ENCODE measurements around the gene MARCKSL1.
"Not testable (repeated sequence)": the region's sequence is repeated elsewhere in the genome, so short reads cannot be mapped to it uniquely, and the experiment has no call there.

The MARCKSL1 gene

DNA sequence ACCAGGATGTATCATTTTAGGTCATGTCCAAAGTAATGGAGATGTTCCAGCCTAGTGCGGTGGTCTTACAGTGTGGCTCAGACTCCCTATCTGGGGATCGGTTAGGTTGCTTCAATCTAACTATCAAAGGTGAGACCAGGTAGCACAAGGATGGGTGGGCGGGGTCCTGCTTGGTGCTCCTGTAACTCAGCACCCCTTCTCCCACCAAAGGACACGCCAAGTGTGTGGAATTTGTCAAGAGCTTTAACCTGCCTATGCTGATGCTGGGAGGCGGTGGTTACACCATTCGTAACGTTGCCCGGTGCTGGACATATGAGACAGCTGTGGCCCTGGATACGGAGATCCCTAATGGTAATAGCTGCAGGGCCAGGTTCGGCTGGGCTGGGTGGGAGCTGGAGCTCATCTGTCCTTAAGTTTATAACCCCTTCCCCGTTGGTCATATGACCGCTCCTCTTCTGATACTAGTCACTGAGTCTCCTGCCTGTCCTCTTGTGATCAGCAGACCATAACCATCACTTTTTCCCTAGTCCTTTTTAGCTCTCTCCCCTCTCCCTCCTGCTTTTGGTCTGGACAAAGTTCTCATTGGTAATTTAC lies 5.4 kb downstream of the MARCKSL1 start:
- no peaks in the 10 kb centered on the region for H3K9me3 Mint-ChIP-seq
- DNase-seq (no peak), ATAC-seq (no peak)
- no peak overlapping the region for H3K27ac Mint-ChIP-seq
- H3K27me3 Mint-ChIP-seq = no peaks in the 10 kb centered on the region
- H3K4me3 Mint-ChIP-seq = no peak overlapping the region
- peaks cover 22% of the 10 kb centered on the region for H3K4me1 Mint-ChIP-seq
- H3K36me3 Mint-ChIP-seq (ENCODE audit: low read depth) = peaks cover 38% of the 10 kb centered on the region

DNA sequence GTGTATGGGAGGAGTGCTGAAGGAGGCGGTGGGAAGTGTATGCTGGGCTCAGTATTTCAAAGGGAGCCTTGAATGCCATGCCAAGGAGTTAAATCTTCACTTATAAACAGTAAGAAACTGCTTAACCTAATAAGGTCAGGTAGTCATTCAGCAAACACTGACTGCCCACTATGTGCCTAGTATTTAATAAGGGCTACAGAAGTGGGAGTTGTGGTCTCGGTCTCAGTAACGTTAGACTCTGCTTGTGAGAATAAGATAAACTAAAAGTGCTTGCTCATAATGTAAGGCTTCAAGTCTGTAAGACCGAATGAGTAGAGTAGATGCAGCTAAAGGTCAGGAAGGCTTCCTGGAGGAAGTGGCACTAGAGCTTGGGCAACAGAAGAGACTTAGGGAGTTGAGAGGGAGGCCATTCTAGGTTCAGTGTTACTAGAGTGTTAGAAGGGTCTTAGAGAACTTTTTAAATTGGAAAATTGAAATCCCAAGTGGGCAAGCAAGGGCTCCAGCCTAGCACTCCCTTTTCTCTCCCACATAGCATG lies 6.0 kb downstream of the MARCKSL1 start:
- Mint-ChIP-seq H3K4me3 (no peak overlapping the region), H3K27ac (no peak overlapping the region), H3K9me3 (no peaks in the 10 kb centered on the region), H3K4me1 (peaks cover 21% of the 10 kb centered on the region), H3K36me3 (ENCODE audit: low read depth) (peaks cover 43% of the 10 kb centered on the region), H3K27me3 (no peaks in the 10 kb centered on the region)
- DNase-seq (no peak), ATAC-seq (no peak)

GRCh38 chr1:32327204-32327603 lies 8.8 kb downstream of the MARCKSL1 start:
- H3K4me3 Mint-ChIP-seq = no peak overlapping the region
- no peaks in the 10 kb centered on the region for H3K9me3 Mint-ChIP-seq
- ATAC-seq (no peak), DNase-seq (no peak)
- no peaks in the 10 kb centered on the region for H3K27me3 Mint-ChIP-seq
- peaks cover 21% of the 10 kb centered on the region for H3K4me1 Mint-ChIP-seq
- H3K36me3 Mint-ChIP-seq (ENCODE audit: low read depth) = peaks cover 48% of the 10 kb centered on the region
- no peak overlapping the region for H3K27ac Mint-ChIP-seq

- H3K27ac Mint-ChIP-seq = peak overlapping the region; percentile 82
- H3K4me1 Mint-ChIP-seq = peaks cover 36% of the 10 kb centered on the region
- peaks cover 36% of the 10 kb centered on the region for H3K36me3 Mint-ChIP-seq (ENCODE audit: low read depth)
- H3K4me3 Mint-ChIP-seq = no peak overlapping the region
- no peak for DNase-seq
- no peaks in the 10 kb centered on the region for H3K27me3 Mint-ChIP-seq
- H3K9me3 Mint-ChIP-seq = no peaks in the 10 kb centered on the region
- ATAC-seq = peak; percentile 35
Measured at GRCh38 chr1:32321712-32322291, 14.2 kb downstream of the MARCKSL1 start.

DNA sequence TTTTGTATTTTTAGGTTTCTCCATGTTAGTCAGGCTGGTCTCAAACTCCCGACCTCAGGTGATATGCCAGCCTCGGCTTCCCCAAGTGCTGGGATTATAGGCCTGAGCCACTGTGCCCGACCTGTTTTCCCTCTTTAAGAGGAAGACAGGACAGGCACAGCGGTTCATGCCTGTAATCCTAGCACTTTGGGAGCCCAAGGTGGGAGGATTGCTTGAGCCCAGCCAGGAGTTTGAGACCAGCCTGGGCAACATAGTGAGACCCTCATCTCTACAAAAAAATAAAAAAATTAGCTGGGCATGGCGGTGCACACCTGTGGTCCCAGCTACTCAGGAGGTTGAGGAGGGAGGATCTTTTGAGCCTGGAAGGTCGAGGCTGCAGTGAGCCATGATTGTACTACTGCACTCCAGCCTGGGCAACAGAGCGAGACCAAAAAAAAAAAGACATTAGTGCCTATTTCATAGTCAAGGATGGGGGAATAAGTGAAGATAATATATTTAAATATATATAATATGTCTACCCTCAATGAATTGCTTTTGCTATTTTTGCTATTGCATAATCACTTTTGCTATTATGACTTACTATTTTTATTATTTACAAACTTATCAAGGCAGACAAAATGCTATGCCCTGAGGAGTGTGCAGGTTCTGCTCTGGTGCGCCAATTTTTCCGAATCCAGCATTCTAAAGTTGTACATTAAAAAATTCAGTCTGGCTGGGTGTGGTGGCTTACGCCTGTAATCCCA lies 17.7 kb downstream of the MARCKSL1 start:
- ATAC-seq = no peak
- Mint-ChIP-seq H3K27me3 (no peaks in the 10 kb centered on the region), H3K4me3 (no peak overlapping the region), H3K27ac (no peak overlapping the region), H3K9me3 (no peaks in the 10 kb centered on the region), H3K36me3 (ENCODE audit: low read depth) (peaks cover 30% of the 10 kb centered on the region), H3K4me1 (peaks cover 36% of the 10 kb centered on the region)
- DNase-seq = no peak

- no peak for ATAC-seq
- Mint-ChIP-seq H3K9me3 (no peaks in the 10 kb centered on the region), H3K27ac (peak overlapping the region; percentile 61), H3K4me3 (no peak overlapping the region), H3K27me3 (no peaks in the 10 kb centered on the region), H3K36me3 (ENCODE audit: low read depth) (peaks cover 24% of the 10 kb centered on the region), H3K4me1 (peaks cover 30% of the 10 kb centered on the region)
- no peak for DNase-seq
Measured at GRCh38 chr1:32316903-32317277, 19.1 kb downstream of the MARCKSL1 start.

DNA sequence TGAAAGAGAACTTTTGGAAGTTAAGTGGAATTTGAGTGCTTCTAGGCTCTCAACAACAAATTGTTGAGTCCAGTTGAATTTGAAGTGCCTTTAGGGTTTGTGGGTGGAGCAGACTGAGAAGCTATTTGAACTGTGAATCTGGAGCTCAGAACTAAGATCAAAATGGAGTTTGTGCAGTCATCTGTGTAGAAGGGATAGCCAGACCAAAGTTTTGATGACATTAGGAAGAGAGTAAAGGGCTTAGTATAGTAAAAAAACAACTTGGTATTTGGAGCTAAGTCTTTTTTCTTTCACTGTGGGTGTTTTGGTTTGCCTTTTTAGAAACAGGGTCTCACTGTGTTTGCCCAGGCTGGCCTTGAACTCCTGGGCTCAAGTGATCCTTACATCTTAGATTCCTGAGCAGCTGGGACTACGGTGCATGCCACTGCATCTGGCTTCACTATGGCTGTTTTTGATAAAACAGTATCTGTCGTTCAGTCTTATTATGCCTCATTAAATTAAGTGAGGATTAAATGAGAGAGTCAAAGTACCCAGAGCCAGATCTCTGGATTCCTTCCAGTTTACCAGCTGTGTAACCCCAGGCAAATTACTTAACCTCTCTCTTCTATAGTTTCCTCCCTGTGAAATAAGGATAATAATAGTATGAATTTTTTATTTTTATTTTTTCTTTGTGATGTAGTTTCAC lies 24.2 kb downstream of the MARCKSL1 start:
- no peaks in the 10 kb centered on the region for H3K27me3 Mint-ChIP-seq
- no peaks in the 10 kb centered on the region for H3K9me3 Mint-ChIP-seq
- no peak overlapping the region for H3K4me3 Mint-ChIP-seq
- H3K4me1 Mint-ChIP-seq = peaks cover 52% of the 10 kb centered on the region
- peaks cover 17% of the 10 kb centered on the region for H3K36me3 Mint-ChIP-seq (ENCODE audit: low read depth)
- DNase-seq = no peak
- no peak overlapping the region for H3K27ac Mint-ChIP-seq
- no peak for ATAC-seq

DNA sequence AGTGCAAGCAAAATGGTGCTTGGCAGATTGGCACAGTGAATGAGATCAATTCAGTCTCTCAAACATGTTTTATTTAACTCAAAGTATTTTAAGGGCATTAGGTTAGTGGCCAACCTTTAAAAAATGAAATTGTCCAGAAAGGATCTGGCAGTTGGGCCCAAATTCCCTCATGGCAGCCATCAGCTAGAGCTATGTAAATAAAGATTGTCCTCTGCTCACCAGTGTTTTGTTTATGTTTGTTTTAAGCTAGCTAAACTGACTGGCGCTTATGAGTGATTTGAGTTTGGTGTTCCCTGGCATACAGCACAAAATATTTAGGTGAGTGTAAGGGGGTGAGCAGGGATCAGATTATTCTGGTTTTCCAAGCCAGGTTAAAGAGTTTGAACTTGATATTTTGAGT lies 26.1 kb downstream of the MARCKSL1 start:
- Mint-ChIP-seq H3K27me3 (no peaks in the 10 kb centered on the region), H3K4me3 (no peak overlapping the region), H3K27ac (no peak overlapping the region), H3K9me3 (no peaks in the 10 kb centered on the region), H3K4me1 (peaks cover 52% of the 10 kb centered on the region), H3K36me3 (ENCODE audit: low read depth) (peaks cover 27% of the 10 kb centered on the region)
- ATAC-seq (no peak), DNase-seq (no peak)

GRCh38 chr1:32307324-32307723 lies 28.7 kb downstream of the MARCKSL1 start:
- peaks cover 54% of the 10 kb centered on the region for H3K4me1 Mint-ChIP-seq
- peak overlapping the region; percentile 49 for H3K27ac Mint-ChIP-seq
- no peaks in the 10 kb centered on the region for H3K27me3 Mint-ChIP-seq
- H3K4me3 Mint-ChIP-seq = no peak overlapping the region
- peaks cover 35% of the 10 kb centered on the region for H3K36me3 Mint-ChIP-seq (ENCODE audit: low read depth)
- ATAC-seq (peak; percentile 89), DNase-seq (no peak)
- H3K9me3 Mint-ChIP-seq = peaks cover 5% of the 10 kb centered on the region

- H3K27me3 Mint-ChIP-seq = no peaks in the 10 kb centered on the region
- no peak for ATAC-seq
- no peak for DNase-seq
- H3K4me3 Mint-ChIP-seq = no peak overlapping the region
- H3K27ac Mint-ChIP-seq = no peak overlapping the region
- H3K4me1 Mint-ChIP-seq = peaks cover 52% of the 10 kb centered on the region
- H3K9me3 Mint-ChIP-seq = peaks cover 5% of the 10 kb centered on the region
- peaks cover 44% of the 10 kb centered on the region for H3K36me3 Mint-ChIP-seq (ENCODE audit: low read depth)
Measured at GRCh38 chr1:32305310-32305709, 30.7 kb downstream of the MARCKSL1 start.

DNA sequence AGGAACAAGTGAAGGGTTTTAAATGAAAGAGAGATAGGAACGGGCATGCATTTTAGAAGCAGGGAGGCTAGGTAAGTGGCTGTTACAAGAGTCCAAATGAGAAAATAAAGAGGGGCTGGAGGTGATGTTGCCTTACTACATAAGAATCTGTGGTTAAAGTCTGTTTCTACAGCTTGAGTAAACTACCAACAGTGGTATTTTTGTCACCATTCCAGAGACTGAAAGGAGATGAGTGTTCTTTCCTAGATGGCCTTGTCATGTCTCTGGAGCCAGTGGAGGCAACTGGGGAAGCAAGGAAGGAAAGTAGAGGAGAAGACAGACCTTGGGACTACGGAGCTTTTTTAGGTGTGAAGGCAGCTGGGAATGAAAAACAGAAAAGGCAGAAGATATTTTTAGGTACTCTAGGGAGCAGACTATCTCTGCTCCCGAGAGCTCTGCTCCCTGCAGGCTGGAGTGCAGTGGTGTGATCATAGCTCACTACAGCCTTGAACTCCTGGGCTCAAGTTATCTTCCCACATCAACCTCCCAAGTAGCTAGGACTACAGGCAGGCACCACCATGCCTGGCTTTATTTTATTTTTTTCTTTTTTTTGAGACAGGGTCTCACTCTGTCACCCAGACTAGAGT lies 31.9 kb downstream of the MARCKSL1 start:
- DNase-seq (no peak), ATAC-seq (no peak)
- H3K27ac Mint-ChIP-seq = no peak overlapping the region
- peaks cover 44% of the 10 kb centered on the region for H3K36me3 Mint-ChIP-seq (ENCODE audit: low read depth)
- H3K9me3 Mint-ChIP-seq = peaks cover 5% of the 10 kb centered on the region
- no peak overlapping the region for H3K4me3 Mint-ChIP-seq
- peaks cover 49% of the 10 kb centered on the region for H3K4me1 Mint-ChIP-seq
- H3K27me3 Mint-ChIP-seq = no peaks in the 10 kb centered on the region

DNA sequence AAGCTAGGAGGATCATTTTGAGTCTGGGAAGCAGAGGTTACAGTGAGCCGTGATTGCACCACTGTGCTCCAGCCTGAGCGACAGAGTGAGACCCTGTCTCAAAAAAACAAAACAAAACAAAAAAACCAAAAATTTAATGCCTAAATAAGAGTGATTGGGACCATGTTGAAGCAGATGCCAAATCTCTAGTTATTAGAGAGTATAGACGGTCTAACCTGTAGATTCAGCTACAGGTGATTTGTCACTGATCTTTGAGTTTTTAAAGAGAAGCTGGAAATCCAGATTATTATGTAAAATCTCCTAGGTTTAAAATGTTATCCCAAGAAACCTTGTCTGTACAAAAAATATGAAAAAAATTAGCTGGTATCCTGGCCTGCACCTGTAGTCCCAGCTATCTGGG lies 32.7 kb downstream of the MARCKSL1 start:
- no peak for DNase-seq
- no peak for ATAC-seq
- Mint-ChIP-seq H3K9me3 (peaks cover 5% of the 10 kb centered on the region), H3K27ac (no peak overlapping the region), H3K27me3 (no peaks in the 10 kb centered on the region), H3K36me3 (ENCODE audit: low read depth) (peaks cover 44% of the 10 kb centered on the region), H3K4me3 (no peak overlapping the region), H3K4me1 (peaks cover 44% of the 10 kb centered on the region)

- DNase-seq (no peak), ATAC-seq (no peak)
- peaks cover 50% of the 10 kb centered on the region for H3K4me1 Mint-ChIP-seq
- no peaks in the 10 kb centered on the region for H3K27me3 Mint-ChIP-seq
- no peak overlapping the region for H3K27ac Mint-ChIP-seq
- H3K4me3 Mint-ChIP-seq = no peak overlapping the region
- H3K36me3 Mint-ChIP-seq (ENCODE audit: low read depth) = peaks cover 38% of the 10 kb centered on the region
- H3K9me3 Mint-ChIP-seq = peaks cover 5% of the 10 kb centered on the region
Measured at GRCh38 chr1:32299327-32299726, 36.7 kb downstream of the MARCKSL1 start.

DNA sequence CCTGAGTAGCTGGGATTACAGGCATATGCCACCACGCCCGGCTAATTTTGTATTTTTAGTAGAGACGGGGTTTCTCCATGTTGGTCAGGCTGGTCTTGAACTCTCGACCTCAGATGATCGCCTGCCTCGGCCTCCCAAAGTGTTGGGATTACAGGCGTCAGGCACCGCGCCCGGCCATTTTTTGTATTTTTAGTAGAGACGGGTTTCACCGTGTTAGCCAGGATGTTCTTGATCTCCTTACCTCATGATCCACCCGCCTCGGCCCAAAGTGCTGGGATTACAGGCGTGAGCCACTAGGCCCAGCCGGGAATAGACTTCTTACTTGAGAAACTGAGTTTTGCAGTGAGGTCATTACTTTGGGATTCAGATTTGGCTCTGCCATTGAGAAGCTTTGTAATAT lies 37.8 kb downstream of the MARCKSL1 start:
- not testable (repeated sequence) for DNase-seq, H3K4me3 Mint-ChIP-seq, ATAC-seq, H3K27ac Mint-ChIP-seq, H3K9me3 Mint-ChIP-seq, H3K27me3 Mint-ChIP-seq
- peaks cover 58% of the 10 kb centered on the region for H3K4me1 Mint-ChIP-seq
- H3K36me3 Mint-ChIP-seq (ENCODE audit: low read depth) = peaks cover 34% of the 10 kb centered on the region

Data from activated naive CD8-positive, alpha-beta T cell treated with anti-CD3 and anti-CD28 coated beads, Interleukin-2, amount 50 U/mL, for 24 hours (primary cell).